ENCODE measurements around the gene ANKRD22. TPM values are rescaled to one million over a fixed set of nuclear protein-coding genes. Genes with fewer than 3 reads are reported as not detected.
A peak's percentile ranks its signal among the peaks of the same experiment; 100 is the strongest.

Gene ANKRD22
- total and polyA plus RNA-seq, 10 of the 15 experiments (the other 5 are each of a cell fraction or from before 2014, with no cell fraction given) = 0.30 to 1.3 (median 0.71) TPM

DNA sequence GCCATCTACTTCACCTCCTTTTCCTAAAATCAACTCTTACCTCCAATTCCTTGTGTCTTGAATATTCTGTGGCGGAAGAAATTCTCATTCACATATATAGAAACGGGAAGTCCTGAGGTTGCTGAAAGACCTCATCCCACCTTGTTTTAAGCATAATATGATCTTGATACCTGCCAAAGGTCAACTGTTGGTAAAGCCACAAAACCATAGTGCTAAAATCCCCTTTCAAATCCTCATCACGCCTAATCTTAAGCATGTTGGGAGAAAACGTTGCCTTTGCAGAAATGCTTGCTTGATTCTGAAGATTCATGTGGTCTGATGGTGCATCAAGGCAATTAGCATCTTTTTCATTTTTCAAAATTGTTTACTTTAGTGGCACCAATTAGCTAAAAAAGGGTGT lies 8.5 kb downstream of the ANKRD22 start:
- DNase-seq (ENCODE audit: low read depth, low spot score) (no peak), FAIRE-seq (no peak), ATAC-seq (peak; percentile 34; the same call in 2 of the 3 replicates)
- ChIA-PET RAD21 (ENCODE audit: unreplicated experiment) (interaction anchor here (1.3 to 1.8 kb wide), 2 partner anchors 22 to 89 kb away, joined by 3 to 5 read pairs; no protein-coding TSS in a partner anchor), CTCF (interaction anchor here (1.2 to 22.7 kb wide), 4 partner anchors 8 to 144 kb away, joined by 3 to 895 read pairs (median 36); no protein-coding TSS in a partner anchor), POLR2A (interaction anchor here (0.8 kb wide), 1 partner anchor 44 kb away, joined by 3 read pairs; no protein-coding TSS in a partner anchor), SMC1A (ENCODE audit: uncharacterized antibody, unreplicated experiment) (interaction anchor here (0.7 to 4.7 kb wide), 8 partner anchors 8 to 94 kb away, joined by 3 to 49 read pairs (median 4); no protein-coding TSS in a partner anchor)
- BruUV-seq (replicated peaks) = no TSS peak
- Histone ChIP-seq H3K9ac (ENCODE audit: control insufficient read depth, insufficient read depth, low read length) (no peak overlapping the region), H3K4me2 (ENCODE audit: control insufficient read depth, insufficient read depth) (no peak overlapping the region), H4K20me1 (ENCODE audit: control insufficient read depth, insufficient read depth) (no peaks in the 10 kb centered on the region), H3K27me3 (replicated peaks in 1 of 2; ENCODE audit: control insufficient read depth in 2 of 2, insufficient read depth in 2 of 2, low read length in 1 of 2) (no peaks in the 10 kb centered on the region), H2AFZ (ENCODE audit: control insufficient read depth, low read depth, low read length) (no peak overlapping the region), H3K4me3 (no peak overlapping the region), H3K9me3 (replicated peaks; ENCODE audit: control insufficient read depth, insufficient read depth, low read length) (no peaks in the 10 kb centered on the region), H3K79me2 (ENCODE audit: control insufficient read depth, insufficient read depth, low read length) (no peaks in the 10 kb centered on the region), H3K4me1 (ENCODE audit: control insufficient read depth, insufficient read depth, low read length) (no peaks in the 10 kb centered on the region), H3K27ac (ENCODE audit: control insufficient read depth, insufficient read depth) (no peak overlapping the region), H3K36me3 (ENCODE audit: control insufficient read depth in 2 of 2, insufficient read depth in 2 of 2, low read length in 1 of 2) (no peaks in the 10 kb centered on the region)
- WGBS (ENCODE audit: insufficient coverage, insufficient replicate concordance, low lambda C conversion rate, missing lambda C conversion rate) = 83% methylated on average over 4 of the region's 4 CpGs
- TF ChIP-seq MTA2 (IDR thresholded peaks at IDR 0.05; ENCODE audit: low read depth) = peak; percentile 61; the same call in 1 of the 2 replicates
- TF ChIP-seq BMI1 (IDR thresholded peaks at IDR 0.05; ENCODE audit: borderline replicate concordance) = no peak
- TF ChIP-seq NR2F1 (conservative IDR thresholded peaks at IDR 0.05) = peak; percentile 93
- 0 out of 2 replicates have a peak, but pooled peaks have one; percentile 22 for TF ChIP-seq NFIC (IDR thresholded peaks at IDR 0.05; ENCODE audit: low read depth, low read length)
- TF ChIP-seq RBBP5 (conservative IDR thresholded peaks at IDR 0.05) = no peak
- TF ChIP-seq, protein P1, sequence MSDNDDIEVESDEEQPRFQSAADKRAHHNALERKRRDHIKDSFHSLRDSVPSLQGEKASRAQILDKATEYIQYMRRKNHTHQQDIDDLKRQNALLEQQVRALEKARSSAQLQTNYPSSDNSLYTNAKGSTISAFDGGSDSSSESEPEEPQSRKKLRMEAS (IDR thresholded peaks at IDR 0.05; ENCODE audit: low read depth, low read length) = no peak
- TF ChIP-seq CHD4 (IDR thresholded peaks at IDR 0.05) = no peak
- peak; percentile 71 for TF ChIP-seq RUNX3 (IDR thresholded peaks at IDR 0.05; ENCODE audit: low read length)
- TF ChIP-seq IKZF1 (conservative IDR thresholded peaks at IDR 0.05) = peak; percentile 72
- TF ChIP-seq, protein P2, sequence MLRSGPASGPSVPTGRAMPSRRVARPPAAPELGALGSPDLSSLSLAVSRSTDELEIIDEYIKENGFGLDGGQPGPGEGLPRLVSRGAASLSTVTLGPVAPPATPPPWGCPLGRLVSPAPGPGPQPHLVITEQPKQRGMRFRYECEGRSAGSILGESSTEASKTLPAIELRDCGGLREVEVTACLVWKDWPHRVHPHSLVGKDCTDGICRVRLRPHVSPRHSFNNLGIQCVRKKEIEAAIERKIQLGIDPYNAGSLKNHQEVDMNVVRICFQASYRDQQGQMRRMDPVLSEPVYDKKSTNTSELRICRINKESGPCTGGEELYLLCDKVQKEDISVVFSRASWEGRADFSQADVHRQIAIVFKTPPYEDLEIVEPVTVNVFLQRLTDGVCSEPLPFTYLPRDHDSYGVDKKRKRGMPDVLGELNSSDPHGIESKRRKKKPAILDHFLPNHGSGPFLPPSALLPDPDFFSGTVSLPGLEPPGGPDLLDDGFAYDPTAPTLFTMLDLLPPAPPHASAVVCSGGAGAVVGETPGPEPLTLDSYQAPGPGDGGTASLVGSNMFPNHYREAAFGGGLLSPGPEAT (IDR thresholded peaks at IDR 0.05; ENCODE audit: low read depth) = peak; percentile 31; the same call in 1 of the 2 replicates
- peak; percentile 57 to 61; a peak in 2 of 4 replicates for TF ChIP-seq IKZF2 (IDR thresholded peaks at IDR 0.05)
- TF ChIP-seq FOXM1 (IDR thresholded peaks at IDR 0.05; ENCODE audit: low read depth, low read length) = no peak
- TF ChIP-seq NFYA (IDR thresholded peaks at IDR 0.05; ENCODE audit: borderline replicate concordance, low read depth, low read length) = no peak
- TF ChIP-seq FOS (IDR thresholded peaks at IDR 0.05; ENCODE audit: borderline replicate concordance, extremely low read depth, insufficient read length) = no peak
- peak; percentile 58; the same call in 1 of the 2 replicates for TF ChIP-seq DPF2 (IDR thresholded peaks at IDR 0.05)
- intact Hi-C loops (cut with micrococcal nuclease; ENCODE audit: unreplicated experiment) = no loop called here
- in situ Hi-C loops (cut with MboI) = no loop called here

Measured in GM12878 (cell line).